ENCODE measurements around the gene PCNT.

DNA sequence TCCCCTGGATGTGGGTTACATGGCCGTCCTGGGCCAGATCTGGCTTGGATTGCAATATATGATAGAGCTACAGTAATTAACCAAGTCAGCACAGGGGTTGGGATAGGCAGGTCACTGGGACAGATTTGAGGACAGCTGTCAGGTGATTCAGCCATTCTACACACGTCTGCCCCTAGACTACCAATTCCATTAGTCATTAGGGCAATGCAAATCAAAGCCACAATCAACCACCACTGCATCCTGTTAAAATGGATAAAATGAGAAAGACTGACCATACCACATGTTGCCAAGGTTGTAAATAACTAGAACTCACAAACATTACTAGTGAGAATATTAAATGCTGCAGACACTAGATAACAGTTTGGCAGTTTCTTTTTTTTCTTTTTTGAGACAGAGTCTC, 16.3 kb upstream of the PCNT start:
- TF ChIP-seq EZH2phosphoT487 (IDR thresholded peaks at IDR 0.05; ENCODE audit: insufficient read depth, low read depth) (no peak), EZH2 (IDR thresholded peaks at IDR 0.05; ENCODE audit: insufficient read depth, poor library complexity, severe bottlenecking) (no peak)

Data from GM23248 (cell line).